Ovary (tissue), 3 donors: Measurements from ENCODE around the gene XXYLT1.

Experiments used
- EP300 ChIP-seq: sonication (generic); formaldehyde crosslinking; IDR thresholded peaks from one replicate; pipeline ENCODE4 v1.6.1; 2017; ENCODE audit warnings: antibody characterized with exemption
- POLR2A ChIP-seq: fragments of 450-650 bp; IDR thresholded peaks from one replicate; pipeline ENCODE4 v1.6.1; 2017; ENCODE audit warnings: antibody characterized with exemption, mild to moderate bottlenecking, moderate library complexity
- TF ChIP-seq, protein P1 (sequence below), 3 donors: fragments of 450-650 bp in 2 of 3; fragments of 200-600 bp in 1 of 3; IDR thresholded peaks; one replicate each; pipeline versions ENCODE4 v1.5.1 to v1.8.0; 2016 to 2022; ENCODE audit warnings: antibody characterized with exemption in 3 of 3, mild to moderate bottlenecking in 1 of 3
- donor health status: DM: no; HTN: no; CAD: no.

DNA sequence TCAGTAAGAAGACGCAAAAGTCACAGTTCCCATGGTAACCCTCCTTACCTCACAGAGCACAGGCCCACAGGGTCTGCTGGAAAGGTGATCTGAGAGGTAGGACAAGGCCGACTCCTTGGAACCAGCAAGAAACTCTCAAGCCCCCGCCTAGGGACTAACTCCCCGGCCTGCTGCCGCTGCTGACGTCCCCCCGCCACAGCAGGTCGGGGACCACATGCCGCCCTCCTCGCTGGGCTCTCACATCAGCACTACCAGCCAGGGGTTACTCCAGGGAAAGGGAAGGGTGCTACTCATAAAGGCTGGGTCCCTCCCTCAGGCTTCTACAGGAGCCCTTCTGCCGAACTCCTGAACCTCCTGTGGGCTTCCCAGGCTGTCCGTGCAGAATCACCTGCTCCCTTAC lies 94.2 kb downstream of the XXYLT1 start:
- TF ChIP-seq POLR2A (no peak), EP300 (no peak)
- TF ChIP-seq, protein P1, sequence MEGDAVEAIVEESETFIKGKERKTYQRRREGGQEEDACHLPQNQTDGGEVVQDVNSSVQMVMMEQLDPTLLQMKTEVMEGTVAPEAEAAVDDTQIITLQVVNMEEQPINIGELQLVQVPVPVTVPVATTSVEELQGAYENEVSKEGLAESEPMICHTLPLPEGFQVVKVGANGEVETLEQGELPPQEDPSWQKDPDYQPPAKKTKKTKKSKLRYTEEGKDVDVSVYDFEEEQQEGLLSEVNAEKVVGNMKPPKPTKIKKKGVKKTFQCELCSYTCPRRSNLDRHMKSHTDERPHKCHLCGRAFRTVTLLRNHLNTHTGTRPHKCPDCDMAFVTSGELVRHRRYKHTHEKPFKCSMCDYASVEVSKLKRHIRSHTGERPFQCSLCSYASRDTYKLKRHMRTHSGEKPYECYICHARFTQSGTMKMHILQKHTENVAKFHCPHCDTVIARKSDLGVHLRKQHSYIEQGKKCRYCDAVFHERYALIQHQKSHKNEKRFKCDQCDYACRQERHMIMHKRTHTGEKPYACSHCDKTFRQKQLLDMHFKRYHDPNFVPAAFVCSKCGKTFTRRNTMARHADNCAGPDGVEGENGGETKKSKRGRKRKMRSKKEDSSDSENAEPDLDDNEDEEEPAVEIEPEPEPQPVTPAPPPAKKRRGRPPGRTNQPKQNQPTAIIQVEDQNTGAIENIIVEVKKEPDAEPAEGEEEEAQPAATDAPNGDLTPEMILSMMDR (IDR thresholded peaks at IDR 0.05) = no peak
